ENCODE data around the gene CSGALNACT2.
"Not testable (repeated sequence)": the region's sequence is repeated elsewhere in the genome, so short reads cannot be mapped to it uniquely, and the experiment has no call there.

Gene CSGALNACT2

DNA sequence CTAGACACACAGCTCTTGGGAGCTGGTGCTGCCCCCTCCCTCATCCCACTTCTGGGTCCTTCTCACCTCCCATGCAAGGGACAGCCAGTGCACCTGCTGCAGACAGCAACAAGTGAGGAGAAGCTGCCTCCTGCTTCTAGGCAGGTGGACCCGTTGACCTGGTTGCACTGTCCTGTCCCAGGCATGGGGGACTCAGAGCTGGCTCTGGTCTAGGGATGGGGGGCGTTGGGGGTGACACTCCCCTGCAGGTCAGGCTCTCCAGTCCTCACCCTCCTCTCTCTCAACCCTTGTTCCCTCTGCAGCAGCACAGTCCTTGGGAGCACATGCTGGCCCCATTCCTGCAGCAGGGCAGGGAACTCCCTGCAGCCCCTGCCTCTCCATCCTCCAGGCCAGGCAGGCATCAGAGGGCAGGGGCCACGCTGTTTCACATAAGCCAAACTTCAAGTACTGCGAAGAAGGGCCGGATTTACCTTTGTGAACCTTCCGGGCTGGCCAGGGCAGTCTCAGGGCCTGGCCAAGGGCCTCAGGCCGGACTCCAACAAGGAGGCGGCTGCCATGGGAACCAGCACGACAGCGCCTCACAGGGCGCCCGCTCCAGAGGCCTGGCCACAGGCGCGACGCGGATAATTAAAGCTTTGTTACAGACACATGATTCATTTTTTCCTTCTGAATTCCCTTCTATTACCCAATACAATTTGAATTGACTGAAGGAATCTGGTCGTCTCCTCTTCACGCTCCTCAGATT, 80.1 kb downstream of the CSGALNACT2 start:
- DNase-seq, result no peak

DNA sequence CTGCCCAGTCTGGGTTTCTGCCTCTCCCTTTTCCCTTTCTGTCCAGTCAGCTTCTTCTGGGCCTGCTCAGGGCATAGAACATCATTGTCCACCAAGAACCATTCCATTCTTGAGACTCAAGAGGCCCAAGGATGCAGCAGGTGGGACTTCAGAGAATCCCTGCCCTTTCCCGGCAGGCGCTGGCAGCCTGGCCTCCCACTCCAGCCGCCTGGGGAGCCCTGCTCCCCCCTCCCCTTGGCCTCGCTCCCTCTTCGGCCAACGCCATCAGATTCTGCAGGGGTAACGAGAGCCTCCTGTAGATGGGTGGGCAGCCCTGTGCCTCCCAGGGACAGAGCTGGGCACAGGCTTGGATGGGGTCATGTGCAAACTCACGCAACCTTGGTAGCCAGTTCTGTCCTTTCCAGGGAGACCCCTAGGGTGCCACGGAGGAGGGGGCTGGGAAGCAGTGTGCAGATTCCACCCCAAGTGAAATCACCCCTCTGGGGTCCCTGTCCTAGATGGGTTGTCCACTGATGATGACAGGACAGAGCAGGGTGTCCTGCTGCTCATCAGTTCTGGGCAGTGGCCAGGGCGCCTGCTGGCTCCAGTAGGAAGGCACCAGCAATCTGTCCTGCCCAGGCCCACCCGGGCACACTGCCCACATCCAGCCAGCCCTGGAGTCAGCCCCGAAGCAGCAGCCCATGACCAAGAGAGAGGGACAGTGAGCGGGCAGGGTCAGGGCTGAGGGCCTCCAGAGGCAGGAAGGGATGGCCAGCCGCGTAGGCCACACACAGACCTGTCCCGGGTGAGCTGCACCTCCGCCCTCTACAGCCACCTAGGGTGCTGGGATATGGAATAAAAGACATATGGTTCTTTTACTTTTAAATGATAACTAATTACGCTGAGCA, 80.9 kb downstream of the CSGALNACT2 start:
- DNase-seq, result no peak

DNA sequence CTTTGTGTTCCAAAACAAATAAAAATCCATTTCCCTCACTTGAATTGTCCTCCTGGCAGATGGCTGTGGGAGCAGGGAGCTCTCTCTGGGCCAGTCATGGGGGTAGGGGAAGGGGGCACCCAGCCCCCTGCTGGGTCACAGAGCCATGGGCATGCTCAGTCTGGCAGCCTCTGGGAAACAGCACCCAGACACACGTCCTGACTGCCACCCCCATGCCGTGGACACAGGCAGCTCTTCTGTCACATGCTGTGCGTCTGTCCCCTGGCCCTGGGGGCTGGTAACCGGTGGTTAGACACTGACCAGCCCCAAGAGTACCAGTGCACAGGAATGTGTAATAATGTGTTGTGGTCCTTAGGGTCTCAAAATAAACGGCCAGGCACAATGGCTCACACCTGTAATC, 81.6 kb downstream of the CSGALNACT2 start:
- DNase-seq, result no peak

DNA sequence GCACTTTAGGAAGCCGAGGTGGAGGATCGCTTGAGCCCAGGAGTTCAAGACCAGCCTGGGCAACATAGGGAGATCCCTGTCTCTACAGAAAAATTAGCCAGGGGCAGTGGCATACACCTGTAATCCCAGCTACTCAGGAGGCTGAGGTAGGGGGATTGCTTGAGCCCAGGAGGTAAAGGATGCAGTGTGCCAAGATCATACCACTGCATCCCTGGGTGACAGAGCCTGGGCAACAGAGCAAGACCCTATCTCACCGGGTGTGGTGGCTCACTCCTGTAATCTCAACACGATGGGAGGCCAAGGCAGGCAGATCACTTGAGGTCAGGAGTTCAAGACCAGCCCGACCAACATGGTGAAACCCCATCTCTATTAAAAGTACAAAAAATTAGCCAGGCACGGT, 82.0 kb downstream of the CSGALNACT2 start:
- not testable (repeated sequence) for DNase-seq

DNA sequence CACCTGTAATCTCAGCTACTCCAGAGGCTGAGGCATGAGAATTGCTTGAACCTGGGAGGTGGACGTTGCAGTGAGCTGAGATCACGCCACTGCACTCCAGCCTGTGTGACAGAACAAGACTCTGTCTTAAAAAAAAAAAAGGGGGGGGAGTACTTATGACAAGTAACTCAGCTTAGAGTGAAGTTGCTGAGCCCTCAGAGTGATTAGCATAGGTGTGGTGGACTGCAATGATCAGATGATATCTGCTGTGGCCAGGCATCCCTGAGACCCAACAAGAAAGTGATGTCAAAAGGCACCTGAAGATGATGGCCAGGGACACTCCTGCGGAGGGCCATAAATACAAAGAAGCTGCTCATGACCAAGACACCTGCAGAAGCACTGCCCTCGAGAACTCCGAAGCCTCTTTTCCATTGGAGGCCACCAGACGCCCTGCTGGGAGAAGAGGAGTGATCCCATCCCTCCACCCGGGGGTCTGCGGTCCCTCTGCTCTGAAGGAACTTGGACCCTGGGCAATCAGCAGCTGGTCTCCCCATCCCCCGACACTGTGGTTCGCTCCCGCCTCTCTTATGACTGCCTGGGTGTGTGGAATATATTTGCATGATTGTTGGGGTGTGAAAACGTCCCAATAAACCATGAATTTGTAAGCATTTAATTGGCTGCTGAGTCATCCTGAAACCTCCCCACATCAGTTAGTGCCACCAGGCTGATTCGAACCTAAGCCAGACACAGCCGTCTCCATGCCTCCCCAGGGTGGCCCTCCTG, 82.6 kb downstream of the CSGALNACT2 start:
- no peak for DNase-seq

DNA sequence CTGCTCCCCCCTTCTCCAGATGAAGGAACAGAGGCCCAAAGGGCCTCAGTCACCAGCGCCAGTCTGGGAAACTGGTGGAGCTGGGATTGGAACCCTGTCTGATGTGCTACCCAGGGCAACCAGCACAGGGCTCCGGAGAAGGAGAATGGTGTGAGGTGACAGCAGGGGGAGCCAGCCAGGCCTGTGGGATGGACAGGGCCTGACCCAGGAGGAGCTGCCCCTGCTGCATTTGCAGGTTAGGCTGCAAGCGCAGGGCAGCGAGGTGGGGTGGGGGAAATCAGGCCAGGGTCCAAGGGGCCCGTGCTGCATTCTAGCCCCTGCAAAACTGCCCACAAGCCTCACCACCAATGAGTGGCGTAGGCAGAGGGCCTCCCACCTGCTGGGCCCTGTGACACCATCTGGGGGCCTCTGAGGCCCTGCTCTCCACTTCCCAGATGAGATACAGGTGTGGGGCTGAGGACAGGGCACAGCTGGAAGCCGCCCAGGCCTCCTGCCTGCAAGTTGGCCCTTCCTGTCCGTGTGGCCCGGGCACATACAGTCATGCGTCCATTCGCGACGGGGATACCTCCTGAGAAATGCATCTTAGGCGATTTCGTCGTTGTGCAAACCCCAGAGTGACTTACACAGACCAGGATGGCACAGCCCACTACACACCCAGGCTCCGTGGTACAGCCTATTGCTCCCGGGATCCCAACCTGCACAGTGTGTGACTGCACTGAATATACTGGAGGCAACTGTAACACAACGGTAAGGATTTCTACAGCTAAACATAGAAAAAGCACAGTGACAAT, 83.4 kb downstream of the CSGALNACT2 start:
- DNase-seq, result no peak

DNA sequence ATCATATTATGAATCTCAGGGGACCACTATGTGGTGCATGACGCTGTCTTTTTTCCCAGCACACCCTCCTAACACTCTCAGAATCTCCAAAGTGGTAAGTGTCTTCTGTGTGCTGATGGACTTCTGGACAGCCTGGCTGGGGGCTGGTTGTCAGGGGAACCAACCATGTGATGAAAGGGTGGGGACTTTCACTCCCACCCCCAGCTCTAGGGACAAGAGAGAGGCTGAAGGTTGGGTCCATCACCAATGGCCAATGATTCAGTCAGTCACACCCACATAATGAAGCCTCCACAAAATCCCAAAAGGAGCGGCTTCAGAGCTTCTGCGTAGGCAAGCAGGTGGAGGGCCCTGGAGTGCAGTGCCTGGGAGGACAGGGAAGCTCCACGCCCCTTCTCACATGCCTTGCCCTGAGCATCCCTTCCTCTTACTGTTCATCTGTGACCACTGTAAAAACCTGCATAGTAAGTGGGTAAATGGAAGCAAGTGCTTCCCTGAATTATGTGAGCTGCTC, 84.0 kb downstream of the CSGALNACT2 start:
- DNase-seq, result peak; percentile 2

DNA sequence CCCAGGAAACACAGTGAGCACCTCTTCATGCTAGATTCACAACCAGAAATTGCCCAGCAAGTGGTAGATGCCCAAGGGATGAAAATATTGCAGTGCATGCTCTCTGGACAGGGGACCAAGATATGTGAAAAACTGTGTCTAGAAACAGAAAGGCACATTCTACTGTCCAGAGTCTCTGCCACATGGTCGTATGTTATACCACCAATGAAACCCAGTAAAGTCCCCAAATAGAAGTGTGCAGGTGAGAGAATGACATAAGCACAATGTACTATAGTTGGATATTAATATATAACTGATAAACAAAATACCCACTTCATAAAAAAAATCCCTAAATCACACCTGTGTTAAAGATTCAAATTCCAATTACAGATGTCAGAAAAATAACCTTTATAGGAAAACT, 84.8 kb downstream of the CSGALNACT2 start:
- DNase-seq, result no peak

DNA sequence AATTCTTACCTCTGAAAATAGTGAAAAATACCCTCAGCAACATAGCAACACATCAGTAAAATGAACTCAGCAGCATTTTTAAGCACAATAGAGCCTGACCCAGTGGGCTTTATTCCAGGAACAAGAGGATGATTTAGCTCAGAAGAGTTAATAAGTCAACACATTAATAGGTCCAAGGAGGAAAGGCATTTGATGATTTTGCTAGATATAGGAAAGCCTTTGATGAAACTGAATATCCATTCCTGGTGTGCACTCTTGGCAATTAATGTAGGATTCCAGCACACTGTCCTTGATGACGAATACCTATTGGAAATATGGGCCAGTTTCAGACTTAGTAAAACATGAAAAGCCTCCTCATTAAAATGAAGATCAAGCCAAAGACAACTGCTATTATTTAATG, 86.1 kb downstream of the CSGALNACT2 start:
- no peak for DNase-seq

DNA sequence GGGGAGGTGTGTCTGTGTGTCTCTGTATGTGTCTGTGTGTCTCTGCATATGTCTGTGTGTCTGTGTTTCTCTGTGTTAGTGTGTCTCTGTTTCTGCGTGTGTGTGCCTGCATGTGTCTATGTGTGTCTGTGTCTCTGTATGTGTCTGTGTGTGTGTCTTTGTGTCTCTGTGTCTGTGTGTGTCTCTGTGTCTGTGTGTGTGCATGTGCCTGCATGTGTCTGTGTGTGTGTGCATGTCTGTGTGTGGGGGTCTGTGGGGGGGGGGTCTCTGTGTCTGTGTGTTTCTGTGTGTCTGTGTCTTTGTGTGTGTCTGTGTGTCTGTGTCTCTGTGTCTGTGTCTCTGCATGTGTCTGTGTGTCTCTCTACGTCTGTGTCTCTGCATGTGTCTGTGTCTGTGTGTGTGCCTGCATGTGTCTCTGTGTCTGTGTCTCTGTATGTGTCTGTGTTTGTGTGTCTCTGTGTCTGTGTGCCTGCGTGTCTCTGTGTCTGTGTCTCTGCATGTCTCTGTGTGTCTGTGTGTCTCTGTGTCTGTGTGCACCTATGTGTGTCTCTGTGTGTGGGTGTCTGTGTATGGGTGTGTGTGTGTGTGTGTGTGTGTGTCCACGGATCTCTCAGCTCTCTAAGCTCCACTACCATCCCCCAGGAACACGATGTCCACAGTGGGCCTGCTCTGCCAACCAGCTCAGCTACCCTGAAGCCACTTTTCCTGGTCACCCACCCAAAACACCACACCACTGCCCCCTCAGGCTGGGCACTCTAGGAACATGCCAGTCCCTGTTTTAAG, 87.0 kb downstream of the CSGALNACT2 start:
- DNase-seq, result peak; percentile 8

DNA sequence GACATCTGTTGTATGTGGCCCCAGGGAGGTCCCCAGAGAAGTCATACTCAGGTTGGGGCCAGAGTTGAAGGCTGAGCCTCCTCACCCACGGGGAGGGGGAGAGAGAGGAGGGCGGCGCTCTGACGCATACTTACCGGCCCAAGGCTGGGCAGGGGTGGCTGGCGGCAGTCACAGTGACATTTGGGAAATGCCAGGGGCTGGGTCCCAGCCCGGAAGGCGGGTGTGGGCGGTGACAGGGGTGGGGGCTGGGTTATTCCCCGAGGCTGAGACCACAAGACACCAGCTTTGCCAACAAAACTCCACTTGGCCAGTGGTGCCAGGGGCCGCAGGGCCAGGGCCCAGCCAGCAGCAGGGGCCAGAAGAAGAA, 87.5 kb downstream of the CSGALNACT2 start:
- DNase-seq, result no peak

DNA sequence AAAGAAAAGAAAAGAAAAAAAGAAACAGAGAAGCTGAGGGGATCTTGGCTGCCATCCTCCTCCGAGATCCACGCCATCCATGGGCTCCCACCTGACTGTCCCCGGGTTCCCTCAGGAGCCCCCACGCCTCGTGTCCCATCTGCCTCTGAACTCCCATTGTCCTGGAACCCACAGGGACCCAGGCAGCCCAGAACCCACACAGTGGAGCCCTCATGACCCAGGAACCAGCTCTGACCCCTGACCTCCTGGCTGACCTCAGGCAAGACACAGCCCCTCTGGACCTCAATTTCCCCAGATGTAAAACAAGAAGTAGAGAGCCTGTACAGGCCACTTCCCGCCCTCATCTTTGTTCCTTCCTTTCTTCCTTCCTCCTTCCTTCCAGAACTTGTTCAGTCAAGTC, 88.2 kb downstream of the CSGALNACT2 start:
- no peak for DNase-seq

DNA sequence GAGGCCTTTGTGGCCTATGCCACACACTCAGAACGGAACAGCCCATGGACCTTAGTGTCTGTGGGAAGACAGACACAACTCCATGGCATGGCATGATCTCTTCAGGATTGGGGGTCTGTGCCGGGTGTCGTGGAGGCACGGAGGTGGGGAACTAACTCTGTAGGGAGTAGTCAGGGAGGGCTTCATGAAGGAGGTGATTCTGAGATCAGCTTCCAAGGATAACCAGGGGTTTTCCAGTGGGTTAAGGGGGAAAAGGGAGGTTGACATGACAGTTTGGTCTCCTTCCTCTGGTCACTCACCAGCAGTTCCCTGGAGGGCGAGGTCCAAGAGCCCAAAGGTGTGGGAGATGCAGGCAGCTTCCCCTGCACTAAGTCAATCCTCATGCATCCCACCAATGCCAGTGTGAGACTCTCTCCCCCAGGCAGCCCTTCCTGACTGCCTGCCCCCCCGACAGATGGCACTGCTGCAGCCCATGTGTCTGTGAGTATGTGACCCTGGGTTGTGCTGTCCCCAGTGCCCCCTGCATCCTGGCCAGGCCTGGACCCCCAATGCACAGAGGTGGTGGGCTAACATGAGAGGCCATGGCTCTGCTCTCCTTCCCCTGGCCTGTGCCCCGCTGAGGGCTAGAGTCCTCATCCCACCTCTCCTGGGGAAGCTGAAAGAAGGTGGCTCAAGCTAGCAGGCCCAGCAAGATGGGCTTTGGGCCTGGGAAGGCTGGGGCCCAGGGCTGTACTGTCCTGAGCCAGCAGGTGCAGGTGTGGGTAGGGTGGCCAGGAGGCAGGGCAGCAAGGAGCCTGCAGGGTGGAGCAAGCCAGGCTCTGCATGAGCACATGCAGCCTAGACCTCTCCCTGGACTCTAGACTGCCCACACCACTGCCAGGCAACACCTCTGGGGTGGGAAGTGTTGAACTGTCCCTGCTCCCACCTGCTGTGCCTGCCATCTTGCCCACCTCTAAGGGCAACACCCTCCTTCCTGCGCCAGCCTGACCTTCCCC, 88.9 kb downstream of the CSGALNACT2 start:
- DNase-seq, result peak; percentile 10

DNA sequence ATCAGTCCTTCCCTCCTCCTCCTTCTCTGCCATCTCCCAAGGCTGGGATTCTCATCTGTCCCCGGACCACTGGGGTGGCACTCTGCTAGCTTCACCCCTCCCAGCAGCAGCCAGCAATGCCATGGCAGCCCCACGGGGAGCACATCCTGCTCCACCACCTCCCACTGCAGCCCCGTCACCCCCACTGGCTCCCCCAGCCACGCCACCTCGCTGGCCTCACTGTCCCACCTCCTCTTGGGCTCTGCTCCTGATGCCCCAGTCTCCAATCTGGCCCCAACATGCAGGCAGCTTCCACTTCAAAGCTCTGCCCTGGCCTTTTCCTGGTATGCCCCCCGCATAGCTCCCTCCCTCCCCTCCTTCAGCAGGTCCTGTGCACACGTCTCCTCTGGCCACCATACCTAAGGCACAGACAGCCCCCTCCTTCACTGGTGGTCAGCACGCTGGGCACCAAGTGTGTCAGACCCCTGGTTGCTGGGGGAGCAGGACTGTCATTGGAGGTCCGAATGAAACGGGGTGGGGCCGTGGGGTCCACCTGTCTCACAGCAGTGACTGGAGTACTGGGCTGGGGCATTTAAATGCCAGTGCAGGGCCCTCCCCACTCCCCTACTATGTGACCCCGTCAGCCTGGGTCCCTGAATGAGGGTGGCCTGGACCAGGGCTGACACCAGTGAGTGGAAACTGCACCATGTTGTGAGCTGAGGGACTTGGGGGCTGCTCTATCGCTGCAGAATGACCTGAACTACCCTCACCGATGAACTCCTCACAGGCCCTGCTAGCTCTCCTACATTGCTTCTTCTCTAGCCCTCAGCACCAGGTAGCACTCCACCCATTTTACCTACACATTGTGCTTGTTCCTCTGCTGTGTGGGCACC, 89.9 kb downstream of the CSGALNACT2 start:
- DNase-seq, result peak; percentile 17

DNA sequence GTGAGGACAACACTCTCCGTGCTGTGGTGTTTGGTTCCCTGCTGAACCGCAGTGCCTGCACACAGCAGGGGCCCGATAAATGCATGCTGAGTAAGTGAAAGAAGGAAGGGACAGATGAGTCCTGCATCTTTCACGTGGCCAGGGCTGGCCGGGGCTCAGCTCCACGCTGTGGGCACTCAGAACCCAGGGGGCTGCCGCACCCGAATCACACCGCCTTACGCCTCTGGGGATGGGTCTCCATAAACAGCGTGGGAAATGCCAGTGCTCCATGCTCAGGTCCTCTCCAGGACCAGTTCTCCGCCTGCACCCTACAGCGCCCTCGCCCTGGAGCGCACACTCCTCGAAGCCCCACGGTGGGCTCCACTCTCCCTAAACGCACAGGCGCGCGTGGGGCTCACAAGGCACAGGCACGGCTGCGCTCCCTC, 90.5 kb downstream of the CSGALNACT2 start:
- DNase-seq, result peak; percentile 21

DNA sequence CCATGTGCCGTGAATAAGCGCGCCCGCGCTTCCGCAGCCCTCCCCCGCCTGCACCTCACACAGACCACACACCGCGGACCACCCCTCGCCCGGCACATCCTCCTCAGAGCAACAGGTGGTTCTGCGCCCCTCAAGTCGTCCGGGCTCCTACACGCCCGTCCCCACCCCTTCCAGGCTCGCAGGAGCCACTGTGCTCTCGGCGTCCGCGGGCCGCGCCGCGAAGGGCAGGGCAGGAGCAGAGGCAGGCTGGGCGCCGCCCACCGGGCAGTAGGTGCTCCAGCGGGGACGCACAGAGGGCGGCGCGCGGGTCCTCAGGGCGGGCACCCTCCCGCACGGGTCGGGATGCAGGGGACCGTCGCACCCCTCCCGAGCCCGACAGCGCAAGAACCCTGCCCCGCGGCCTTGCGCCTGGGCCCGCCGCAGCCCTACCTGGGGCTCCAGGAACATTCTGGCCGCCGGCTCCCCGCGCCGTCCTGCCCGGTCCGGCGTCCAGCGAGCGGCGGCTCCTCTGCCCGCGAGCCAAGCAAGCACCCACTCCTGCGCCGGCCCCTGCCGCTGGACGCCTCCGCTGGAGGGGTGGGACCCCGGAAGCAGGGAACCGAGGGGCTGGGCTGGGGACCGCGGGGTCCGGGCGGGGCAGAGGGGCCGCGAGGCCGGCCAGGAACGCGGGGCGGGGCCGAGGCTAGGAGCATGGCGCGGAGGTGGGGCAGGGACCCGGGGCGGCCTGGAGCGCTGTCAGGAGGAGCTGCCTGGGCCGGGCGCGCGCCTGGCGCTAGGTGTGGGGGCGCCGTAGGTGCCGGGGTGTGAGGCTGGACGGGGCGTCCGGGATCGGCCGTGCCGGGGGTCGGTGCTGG, 91.2 kb downstream of the CSGALNACT2 start:
- DNase-seq, result peak; percentile 72

DNA sequence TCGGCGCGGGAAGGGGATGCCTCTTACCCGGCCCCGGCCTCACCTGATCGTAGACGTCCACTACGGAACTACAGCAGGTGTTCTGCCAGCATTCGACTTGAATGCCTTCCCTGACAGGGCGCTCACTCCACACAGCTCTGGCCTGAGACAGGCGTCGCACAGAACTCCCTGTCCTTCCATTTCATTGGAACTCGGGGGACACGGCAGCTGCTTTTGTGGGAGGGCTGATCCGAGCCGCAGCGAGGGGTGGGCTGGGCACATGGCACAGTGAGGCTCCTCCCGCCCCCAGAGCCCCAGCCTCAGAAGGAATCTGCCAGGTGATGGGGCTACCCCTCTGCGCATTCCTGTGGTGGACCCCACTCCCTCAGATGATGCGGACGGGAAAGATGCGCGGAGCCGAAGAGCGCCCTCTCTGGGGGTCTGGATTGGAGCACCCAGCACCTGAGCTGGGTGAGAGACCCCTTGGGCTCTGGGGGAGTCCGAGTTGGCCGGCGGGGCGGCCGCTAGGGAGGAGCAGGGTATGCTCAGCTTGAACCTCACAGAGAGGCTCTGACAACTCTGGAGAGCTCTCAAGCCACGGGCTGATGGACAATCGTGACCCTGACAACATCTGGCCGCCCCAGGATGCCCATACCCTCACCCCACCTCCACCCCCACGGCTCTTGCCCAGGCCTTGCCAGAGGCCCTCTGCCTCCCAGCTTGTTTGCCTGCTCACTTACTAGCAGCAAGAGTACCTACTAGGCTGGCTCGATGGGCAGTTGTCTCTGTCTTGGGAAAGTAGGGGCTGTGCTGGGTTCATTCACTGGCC, 92.1 kb downstream of the CSGALNACT2 start:
- peak; percentile 11 for DNase-seq

Measured in 8988T (cell line).